HG02571 (cell line): ENCODE results near the gene RCOR1.
"Not testable (repeated sequence)": the region's sequence is repeated elsewhere in the genome, so short reads cannot be mapped to it uniquely, and the experiment has no call there.

ENCODE experiments used
- ATAC-seq: cut with Tn5 transposase; IDR thresholded peaks from one replicate; pipeline ENCODE4 v1.9.1; 2021; ENCODE audit warnings: mild to moderate bottlenecking, moderate library complexity; ENCODE audit not compliant: unreplicated experiment

RCOR1 gene

GRCh38 chr14:102624666-102625065 lies 32.2 kb downstream of the RCOR1 start:
- no peak for ATAC-seq

- ATAC-seq = no peak
Measured at GRCh38 chr14:102625564-102626296, 33.3 kb downstream of the RCOR1 start.

- ATAC-seq = no peak
Measured at GRCh38 chr14:102626530-102626929, 34.1 kb downstream of the RCOR1 start.

GRCh38 chr14:102629011-102629444 lies 36.6 kb downstream of the RCOR1 start:
- no peak for ATAC-seq

GRCh38 chr14:102629808-102630350 lies 37.4 kb downstream of the RCOR1 start:
- no peak for ATAC-seq

GRCh38 chr14:102630405-102630804 lies 38.0 kb downstream of the RCOR1 start:
- no peak for ATAC-seq

GRCh38 chr14:102630881-102631280 lies 38.4 kb downstream of the RCOR1 start:
- ATAC-seq = no peak

GRCh38 chr14:102633906-102634595 lies 41.6 kb downstream of the RCOR1 start:
- ATAC-seq = no peak

- not testable (repeated sequence) for ATAC-seq
Measured at GRCh38 chr14:102639611-102640010, 47.2 kb downstream of the RCOR1 start.

- ATAC-seq = no peak
Measured at GRCh38 chr14:102644523-102644922, 52.1 kb downstream of the RCOR1 start.

GRCh38 chr14:102645746-102646440 lies 53.4 kb downstream of the RCOR1 start:
- no peak for ATAC-seq

GRCh38 chr14:102646615-102647014 lies 54.2 kb downstream of the RCOR1 start:
- no peak for ATAC-seq

- no peak for ATAC-seq
Measured at GRCh38 chr14:102652194-102652593, 59.7 kb downstream of the RCOR1 start.

GRCh38 chr14:102654298-102654697 lies 61.8 kb downstream of the RCOR1 start:
- ATAC-seq = no peak

GRCh38 chr14:102655137-102655536 lies 62.7 kb downstream of the RCOR1 start:
- ATAC-seq = no peak

GRCh38 chr14:102659797-102660196 lies 67.3 kb downstream of the RCOR1 start:
- no peak for ATAC-seq

GRCh38 chr14:102661614-102662013 lies 69.2 kb downstream of the RCOR1 start:
- ATAC-seq = no peak

- ATAC-seq = no peak
Measured at GRCh38 chr14:102662636-102663430, 70.4 kb downstream of the RCOR1 start.

- ATAC-seq = no peak
Measured at GRCh38 chr14:102663440-102663839, 71.0 kb downstream of the RCOR1 start.

- ATAC-seq = no peak
Measured at GRCh38 chr14:102665621-102666020, 73.2 kb downstream of the RCOR1 start.

- ATAC-seq = no peak
Measured at GRCh38 chr14:102666635-102667034, 74.2 kb downstream of the RCOR1 start.
